Neuronal stem cell (in vitro differentiated cells): ENCODE measurements around the gene LRMDA.

Experiments used
- DNase-seq: peaks from one replicate; pipeline ENCODE4 v3.0.0-alpha.2; 2013; ENCODE audit warnings: low spot score
- H2AFZ ChIP-seq: one replicate; pipeline ENCODE4 v1.6.1; 2013; ENCODE audit warnings: mild to moderate bottlenecking, low read length, inconsistent platforms
- H2AK5ac ChIP-seq: 2 replicates; pipeline ENCODE4 v1.6.1; 2013; ENCODE audit warnings: low read depth, mild to moderate bottlenecking, inconsistent platforms, low read length, moderate library complexity, mixed read lengths
- H2BK120ac ChIP-seq: 2 replicates; pipeline ENCODE4 v1.6.1; 2013; ENCODE audit warnings: low read depth, mild to moderate bottlenecking, inconsistent platforms, low read length, moderate library complexity, mixed read lengths
- H2BK12ac ChIP-seq: one replicate; pipeline ENCODE4 v1.6.1; 2013; ENCODE audit warnings: low read length, inconsistent platforms
- H2BK15ac ChIP-seq: 2 replicates; pipeline ENCODE4 v1.6.1; 2013; ENCODE audit warnings: mild to moderate bottlenecking, low read length, inconsistent platforms, mixed read lengths
- H2BK5ac ChIP-seq: one replicate; pipeline ENCODE4 v1.6.1; 2013; ENCODE audit warnings: inconsistent platforms, mild to moderate bottlenecking, low read length, moderate library complexity
- H3K14ac ChIP-seq: one replicate; pipeline ENCODE4 v1.6.1; 2013; ENCODE audit warnings: low read length, inconsistent platforms
- H3K18ac ChIP-seq: 2 replicates; pipeline ENCODE4 v1.6.1; 2013; ENCODE audit warnings: low read length, inconsistent platforms
- H3K23ac ChIP-seq: 2 replicates; pipeline ENCODE4 v1.6.1; 2013; ENCODE audit warnings: low read depth, mild to moderate bottlenecking, mixed read lengths, low read length, inconsistent platforms; ENCODE audit not compliant: poor library complexity
- H3K27ac ChIP-seq: replicated peaks from 3 replicates; pipeline ENCODE4 v1.5.1; 2013; ENCODE audit warnings: low read length, inconsistent platforms
- H3K27me3 ChIP-seq, 3 experiments: 2 replicates each; pipeline ENCODE4 v1.6.1; 2013; ENCODE audit warnings: low read length in 3 of 3, mild to moderate bottlenecking in 2 of 3, inconsistent platforms in 1 of 3, low read depth in 1 of 3, mixed read lengths in 1 of 3, moderate library complexity in 1 of 3; ENCODE audit not compliant: control insufficient read depth in 3 of 3, insufficient read depth in 3 of 3
- H3K36me3 ChIP-seq, 2 donors: replicated peaks in 1 of 2; 2 replicates each; pipeline ENCODE4 v1.6.1; 2013; ENCODE audit warnings: low read length in 2 of 2; ENCODE audit not compliant: control insufficient read depth in 2 of 2, insufficient read depth in 2 of 2
- H3K4ac ChIP-seq: 2 replicates; pipeline ENCODE4 v1.6.1; 2013; ENCODE audit warnings: inconsistent platforms, mild to moderate bottlenecking, low read length, moderate library complexity
- H3K4me1 ChIP-seq, 2 donors: 1 replicate in 1 of 2; 2 replicates in 1 of 2; pipeline ENCODE4 v1.6.1; 2013; ENCODE audit warnings: low read length in 2 of 2, low read depth in 1 of 2; ENCODE audit not compliant: control insufficient read depth in 2 of 2, insufficient read depth in 1 of 2
- H3K4me2 ChIP-seq: one replicate; pipeline ENCODE4 v1.6.1; 2013; ENCODE audit warnings: mild to moderate bottlenecking, low read length, inconsistent platforms; ENCODE audit not compliant: insufficient read depth, poor library complexity, severe bottlenecking
- H3K4me3 ChIP-seq, 2 donors: 2 replicates each; pipeline ENCODE4 v1.5.1; 2013; ENCODE audit warnings: low read length in 2 of 2, mild to moderate bottlenecking in 2 of 2, inconsistent platforms in 1 of 2, moderate library complexity in 1 of 2
- H3K79me1 ChIP-seq: one replicate; pipeline ENCODE4 v1.6.1; 2013; ENCODE audit warnings: low read depth, mild to moderate bottlenecking, inconsistent platforms, low read length, moderate library complexity
- H3K9ac ChIP-seq: one replicate; pipeline ENCODE4 v1.6.1; 2013; ENCODE audit warnings: mild to moderate bottlenecking, low read depth, low read length, inconsistent platforms; ENCODE audit not compliant: poor library complexity
- H3K9me3 ChIP-seq, 2 donors: replicated peaks in 1 of 2; 2 replicates each; pipeline versions ENCODE3 to v1.6.1; 2013; ENCODE audit warnings: low read length in 2 of 2, mild to moderate bottlenecking in 2 of 2, inconsistent platforms in 1 of 2, low read depth in 1 of 2, mixed read lengths in 1 of 2, moderate library complexity in 1 of 2; ENCODE audit not compliant: control insufficient read depth in 2 of 2, insufficient read depth in 1 of 2
- H4K8ac ChIP-seq: one replicate; pipeline ENCODE4 v1.6.1; 2013; ENCODE audit warnings: low read depth, mild to moderate bottlenecking, inconsistent platforms, low read length, moderate library complexity
- H4K91ac ChIP-seq: one replicate; pipeline ENCODE4 v1.6.1; 2013; ENCODE audit warnings: low read length, low read depth, mild to moderate bottlenecking, inconsistent platforms; ENCODE audit not compliant: poor library complexity
- WGBS, 2 donors: extraction: QIAGEN DNeasy Blood & Tissue Kit; methylation state at CpG; one replicate each; pipeline ENCODE4 v1.1.7; 2013; ENCODE audit warnings: missing lambda C conversion rate in 2 of 2, mixed read lengths in 1 of 2; ENCODE audit not compliant: insufficient read length in 2 of 2, insufficient replicate concordance in 1 of 2; ENCODE audit errors: extremely low coverage in 2 of 2; 5-methylcytosine and 5-hydroxymethylcytosine counted together

Gene LRMDA

DNA sequence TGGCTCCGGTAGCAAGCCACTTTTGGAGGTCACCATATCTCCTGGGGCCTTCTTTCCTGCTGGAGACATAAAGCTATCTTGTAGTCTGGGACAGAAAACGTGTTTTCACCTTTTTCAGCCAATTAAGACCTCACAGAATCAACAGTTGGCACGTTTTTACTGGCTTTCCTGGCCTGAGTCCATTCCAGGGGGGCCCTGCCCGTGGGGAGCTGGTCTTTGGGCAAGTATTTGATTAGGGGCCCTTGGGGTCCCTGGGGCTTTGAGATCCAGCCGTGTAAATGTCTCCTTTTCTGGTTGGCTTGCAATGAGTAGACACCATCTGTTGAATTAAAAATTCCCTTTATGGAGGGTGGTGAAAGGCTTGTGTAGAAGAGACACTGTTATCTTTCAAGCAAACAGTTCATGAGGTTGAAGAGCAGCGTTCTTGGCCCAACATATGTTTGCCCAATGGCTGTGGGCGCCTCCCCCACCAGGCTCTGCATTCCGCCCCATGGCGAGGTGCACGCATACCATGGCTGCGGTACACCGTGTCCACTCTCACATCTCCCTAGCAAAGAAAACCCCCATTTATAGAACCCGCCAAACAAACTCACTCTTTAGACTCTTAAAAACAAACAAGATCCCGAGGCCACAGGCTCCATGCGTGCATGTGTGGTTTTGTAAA, 593.2 kb downstream of the LRMDA start:
- DNase-seq, result no peak
- Histone ChIP-seq H4K8ac (no peak overlapping the region), H3K79me1 (no peaks in the 10 kb centered on the region), H3K18ac (no peak overlapping the region), H3K4me1 (no peaks in the 10 kb centered on the region), H2AK5ac (no peak overlapping the region), H2BK15ac (no peak overlapping the region), H3K23ac (no peak overlapping the region), H2AFZ (no peak overlapping the region), H2BK5ac (no peak overlapping the region), H3K27me3 (no peaks in the 10 kb centered on the region), H3K4me3 (no peak overlapping the region), H4K91ac (no peak overlapping the region), H3K27ac (no peak overlapping the region), H2BK120ac (no peak overlapping the region), H3K9ac (no peak overlapping the region), H3K9me3 (no peaks in the 10 kb centered on the region), H3K4ac (no peak overlapping the region), H3K14ac (no peak overlapping the region), H2BK12ac (no peak overlapping the region), H3K36me3 (no peaks in the 10 kb centered on the region), H3K4me2 (no peak overlapping the region)
- WGBS, 2 donors, result no CpG with 5 or more reads among the region's 15 CpGs

DNA sequence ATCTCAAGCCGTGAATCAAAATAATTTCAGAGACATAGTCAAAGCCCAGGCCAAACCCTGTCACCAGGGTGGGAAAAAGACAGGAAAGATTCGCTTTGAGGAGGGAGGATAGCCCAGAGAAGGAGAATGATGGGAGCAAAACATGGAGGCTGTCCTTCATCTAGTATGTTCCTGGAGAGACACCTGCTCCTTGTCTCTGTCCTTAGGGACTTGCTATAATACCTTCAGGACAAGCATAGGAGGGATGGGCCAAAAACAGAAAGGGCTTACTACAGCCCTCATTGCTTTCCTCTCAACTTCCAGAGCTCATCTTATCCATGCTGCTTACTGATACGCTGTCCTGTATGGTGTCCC, 593.7 kb downstream of the LRMDA start:
- Histone ChIP-seq H2AK5ac (no peak overlapping the region), H3K79me1 (no peaks in the 10 kb centered on the region), H3K9ac (no peak overlapping the region), H2BK15ac (no peak overlapping the region), H3K14ac (no peak overlapping the region), H4K8ac (no peak overlapping the region), H3K9me3 (no peaks in the 10 kb centered on the region), H2BK12ac (no peak overlapping the region), H3K18ac (no peak overlapping the region), H2AFZ (no peak overlapping the region), H2BK5ac (no peak overlapping the region), H3K27me3 (no peaks in the 10 kb centered on the region), H3K4ac (no peak overlapping the region), H3K27ac (no peak overlapping the region), H4K91ac (no peak overlapping the region), H3K23ac (no peak overlapping the region), H3K4me1 (no peaks in the 10 kb centered on the region), H2BK120ac (no peak overlapping the region), H3K36me3 (no peaks in the 10 kb centered on the region), H3K4me2 (no peak overlapping the region), H3K4me3 (no peak overlapping the region)
- no CpG with 5 or more reads among the region's 3 CpGs for WGBS, 2 donors
- no peak for DNase-seq

DNA sequence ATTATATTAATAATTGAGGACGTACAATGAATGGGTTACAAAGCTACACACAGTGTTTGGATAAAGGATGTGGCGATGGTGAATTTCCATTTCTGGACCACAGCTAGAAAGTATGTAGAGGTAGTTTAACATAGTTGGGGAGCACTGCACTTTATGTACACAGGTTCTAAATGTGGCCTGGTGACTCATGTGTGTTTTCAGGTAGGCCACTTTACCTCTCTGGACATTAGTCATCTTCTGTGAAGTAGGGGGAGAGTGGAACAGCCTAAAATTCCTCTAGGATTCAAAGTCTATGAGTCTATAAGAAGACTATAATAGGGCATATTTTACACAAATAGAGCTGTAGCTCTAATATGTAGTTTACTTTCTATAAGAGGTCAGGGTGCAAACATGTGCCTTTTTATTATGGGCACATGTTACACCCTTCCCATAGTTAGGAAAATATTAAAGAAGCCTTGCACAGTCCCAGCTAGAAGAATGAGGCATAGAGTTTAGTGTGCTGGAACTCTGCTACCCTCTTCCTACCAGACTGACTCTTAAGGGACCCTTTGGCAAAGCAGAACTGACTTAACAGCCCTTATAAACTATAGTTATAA, 594.9 kb downstream of the LRMDA start:
- no peak overlapping the region for H3K27ac ChIP-seq
- H3K36me3 ChIP-seq, result no peaks in the 10 kb centered on the region
- no peak overlapping the region for H2AFZ ChIP-seq
- no peaks in the 10 kb centered on the region for H3K4me1 ChIP-seq
- H2BK15ac ChIP-seq, result no peak overlapping the region
- no peak overlapping the region for H3K9ac ChIP-seq
- no CpG with 5 or more reads among the region's 2 CpGs for WGBS, 2 donors
- H3K23ac ChIP-seq, result no peak overlapping the region
- H4K8ac ChIP-seq, result no peak overlapping the region
- DNase-seq, result no peak
- H3K18ac ChIP-seq, result no peak overlapping the region
- no peak overlapping the region for H3K4me2 ChIP-seq
- no peak overlapping the region for H2BK12ac ChIP-seq
- no peak overlapping the region for H2BK5ac ChIP-seq
- H3K14ac ChIP-seq, result no peak overlapping the region
- H4K91ac ChIP-seq, result no peak overlapping the region
- H3K4ac ChIP-seq, result no peak overlapping the region
- H3K9me3 ChIP-seq, result no peaks in the 10 kb centered on the region
- H2BK120ac ChIP-seq, result no peak overlapping the region
- H3K27me3 ChIP-seq, result no peaks in the 10 kb centered on the region
- no peaks in the 10 kb centered on the region for H3K79me1 ChIP-seq
- H3K4me3 ChIP-seq, result no peak overlapping the region
- H2AK5ac ChIP-seq, result no peak overlapping the region

DNA sequence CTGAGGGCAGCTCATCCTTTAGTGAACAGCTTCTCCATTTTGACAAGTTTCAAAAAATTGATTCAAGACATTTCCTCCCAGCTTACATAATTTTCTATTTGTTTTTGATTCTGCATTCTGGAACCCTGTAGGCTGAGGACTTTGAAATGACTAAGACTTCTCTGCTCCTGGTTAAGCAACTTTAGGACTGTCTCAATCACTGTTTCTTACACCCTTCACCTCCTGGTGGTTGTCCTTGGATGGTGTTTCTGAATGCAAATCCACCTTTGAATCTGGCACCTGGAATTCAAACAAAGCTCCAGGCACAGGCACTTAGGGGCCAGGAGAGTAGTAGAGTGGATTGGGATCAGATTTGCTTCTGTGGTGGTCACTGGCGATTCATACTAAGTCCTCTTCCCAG, 595.5 kb downstream of the LRMDA start:
- Histone ChIP-seq H3K23ac (no peak overlapping the region), H2BK12ac (no peak overlapping the region), H3K9ac (no peak overlapping the region), H3K27ac (no peak overlapping the region), H3K18ac (no peak overlapping the region), H3K36me3 (no peaks in the 10 kb centered on the region), H3K9me3 (no peaks in the 10 kb centered on the region), H3K27me3 (peaks cover 0 to 2% (median 0%) of the 10 kb centered on the region in 3 experiments), H2BK120ac (no peak overlapping the region), H4K8ac (no peak overlapping the region), H3K14ac (no peak overlapping the region), H3K4me2 (no peak overlapping the region), H3K4ac (no peak overlapping the region), H3K79me1 (no peaks in the 10 kb centered on the region), H3K4me3 (no peak overlapping the region), H2AK5ac (no peak overlapping the region), H3K4me1 (no peaks in the 10 kb centered on the region), H2AFZ (no peak overlapping the region), H2BK15ac (no peak overlapping the region), H2BK5ac (no peak overlapping the region), H4K91ac (no peak overlapping the region)
- no CpG with 5 or more reads among the region's 1 CpG for WGBS, 2 donors
- no peak for DNase-seq
